ENCODE data around the gene CD2AP. TPM values are rescaled to one million over a fixed set of nuclear protein-coding genes. Genes with fewer than 3 reads are reported as not detected.

Gene CD2AP
- total and polyA plus RNA-seq, 2 donors (not counting 1 experiment from before 2014, with no cell fraction given), result 4.7 to 43.3 TPM

GRCh38 chr6:47593979-47594378 lies 116.4 kb downstream of the CD2AP start:
- no peaks in the 10 kb centered on the region for H4K20me1 ChIP-seq (ENCODE audit: control insufficient read depth, insufficient read depth, low read length, poor library complexity, severe bottlenecking)
- Mint-ChIP-seq H3K9me3 (ENCODE audit: insufficient read depth) (no peaks in the 10 kb centered on the region), H3K27me3 (no peaks in the 10 kb centered on the region), H3K4me1 (peaks cover 10% of the 10 kb centered on the region), H3K4me3 (no peak overlapping the region), H3K27ac (no peak overlapping the region)
- TF ChIP-seq EZH2 (IDR thresholded peaks at IDR 0.05; ENCODE audit: borderline replicate concordance, insufficient read depth, low read depth, low read length, poor library complexity, severe bottlenecking), result no peak
- TF ChIP-seq CTCF (IDR thresholded peaks at IDR 0.05), result no peak
- WGBS (ENCODE audit: insufficient coverage), result 100% methylated on average over 1 of the region's 3 CpGs
- H3K9ac ChIP-seq (ENCODE audit: low read length), result no peak overlapping the region
- no peak overlapping the region for H2AFZ ChIP-seq (ENCODE audit: insufficient read depth, low read depth, low read length, poor library complexity, severe bottlenecking)
- CTCF ChIA-PET, result interaction anchor here (1.3 to 2.0 kb wide), 2 partner anchors 37 to 181 kb away, joined by 5 to 7 read pairs; no protein-coding TSS in a partner anchor
- ATAC-seq (ENCODE audit: low read depth) (no peak), DNase-seq (no peak)
- H3K4me3 ChIP-seq (ENCODE audit: control extremely low read depth in 1 of 5, extremely low read depth in 1 of 5, insufficient read depth in 1 of 5, low read depth in 2 of 5, low read length in 4 of 5), result no peak overlapping the region
- H3K9me3 ChIP-seq (ENCODE audit: control extremely low read depth in 1 of 3, control insufficient read depth in 2 of 3, insufficient read depth in 1 of 3, low read length in 2 of 3), result no peaks in the 10 kb centered on the region
- peaks cover 0 to 4% of the 10 kb centered on the region in 2 donors for H3K4me1 ChIP-seq (ENCODE audit: control insufficient read depth in 2 of 2, insufficient read depth in 2 of 2, low read length in 2 of 2)
- no peaks in the 10 kb centered on the region for H3K27me3 ChIP-seq (replicated peaks in 1 of 4; ENCODE audit: control extremely low read depth in 1 of 4, control insufficient read depth in 3 of 4, insufficient read depth in 4 of 4, low read length in 3 of 4)
- peaks cover 7 to 29% of the 10 kb centered on the region in 2 experiments for H3K36me3 ChIP-seq (replicated peaks in 1 of 2; ENCODE audit: control extremely low read depth in 1 of 2, control insufficient read depth in 1 of 2, extremely low read depth in 1 of 2, insufficient read depth in 2 of 2, low read length in 1 of 2)
- intact Hi-C loops (cut with micrococcal nuclease), result no loop called here
- no peaks in the 10 kb centered on the region for H3K79me2 ChIP-seq (ENCODE audit: control insufficient read depth, insufficient read depth, low read length)
- H3K27ac ChIP-seq (ENCODE audit: low read length in 2 of 2), result no peak overlapping the region
- no peak overlapping the region for H3K4me2 ChIP-seq (replicated peaks; ENCODE audit: low read depth, low read length, poor library complexity, severe bottlenecking)
- POLR2A ChIA-PET, result no interaction called here

GRCh38 chr6:47595785-47596184 lies 118.2 kb downstream of the CD2AP start:
- 100% methylated on average over 1 of the region's 1 CpG for WGBS (ENCODE audit: insufficient coverage)
- H3K36me3 ChIP-seq (replicated peaks in 1 of 2; ENCODE audit: control extremely low read depth in 1 of 2, control insufficient read depth in 1 of 2, extremely low read depth in 1 of 2, insufficient read depth in 2 of 2, low read length in 1 of 2), result peaks cover 7 to 27% of the 10 kb centered on the region in 2 experiments
- ChIA-PET CTCF (interaction anchor here (2.0 kb wide), 1 partner anchor 35 kb away, joined by 7 read pairs; no protein-coding TSS in a partner anchor), POLR2A (no interaction called here)
- no peaks in the 10 kb centered on the region for H3K9me3 ChIP-seq (ENCODE audit: control extremely low read depth in 1 of 3, control insufficient read depth in 2 of 3, insufficient read depth in 1 of 3, low read length in 2 of 3)
- ATAC-seq (ENCODE audit: low read depth), result no peak
- H3K4me1 Mint-ChIP-seq, result peaks cover 10% of the 10 kb centered on the region
- no peak overlapping the region for H3K27ac ChIP-seq (ENCODE audit: low read length in 2 of 2)
- H3K9ac ChIP-seq (ENCODE audit: low read length), result no peak overlapping the region
- H3K9me3 Mint-ChIP-seq (ENCODE audit: insufficient read depth), result no peaks in the 10 kb centered on the region
- intact Hi-C loops (cut with micrococcal nuclease), result no loop called here
- no peak for DNase-seq
- H3K4me1 ChIP-seq (ENCODE audit: control insufficient read depth in 2 of 2, insufficient read depth in 2 of 2, low read length in 2 of 2), result peaks cover 0 to 4% of the 10 kb centered on the region in 2 donors
- no peak overlapping the region for H2AFZ ChIP-seq (ENCODE audit: insufficient read depth, low read depth, low read length, poor library complexity, severe bottlenecking)
- H3K27me3 ChIP-seq (replicated peaks in 1 of 4; ENCODE audit: control extremely low read depth in 1 of 4, control insufficient read depth in 3 of 4, insufficient read depth in 4 of 4, low read length in 3 of 4), result no peaks in the 10 kb centered on the region
- no peak overlapping the region for H3K4me2 ChIP-seq (replicated peaks; ENCODE audit: low read depth, low read length, poor library complexity, severe bottlenecking)
- H3K79me2 ChIP-seq (ENCODE audit: control insufficient read depth, insufficient read depth, low read length), result no peaks in the 10 kb centered on the region
- no peak overlapping the region for H3K27ac Mint-ChIP-seq
- no peaks in the 10 kb centered on the region for H3K27me3 Mint-ChIP-seq
- H4K20me1 ChIP-seq (ENCODE audit: control insufficient read depth, insufficient read depth, low read length, poor library complexity, severe bottlenecking), result no peaks in the 10 kb centered on the region
- H3K4me3 Mint-ChIP-seq, result no peak overlapping the region
- no peak overlapping the region for H3K4me3 ChIP-seq (ENCODE audit: control extremely low read depth in 1 of 5, extremely low read depth in 1 of 5, insufficient read depth in 1 of 5, low read depth in 2 of 5, low read length in 4 of 5)
- TF ChIP-seq EZH2 (IDR thresholded peaks at IDR 0.05; ENCODE audit: borderline replicate concordance, insufficient read depth, low read depth, low read length, poor library complexity, severe bottlenecking) (no peak), CTCF (IDR thresholded peaks at IDR 0.05) (no peak)

All from B cell (primary cell).